Measurements from ENCODE around the gene EFCAB9.

The EFCAB9 gene

GRCh38 chr5:172166030-172166826 is 27.7 kb upstream of the EFCAB9 start:
- DNase-seq (ENCODE audit: low spot score), result no peak

DNA sequence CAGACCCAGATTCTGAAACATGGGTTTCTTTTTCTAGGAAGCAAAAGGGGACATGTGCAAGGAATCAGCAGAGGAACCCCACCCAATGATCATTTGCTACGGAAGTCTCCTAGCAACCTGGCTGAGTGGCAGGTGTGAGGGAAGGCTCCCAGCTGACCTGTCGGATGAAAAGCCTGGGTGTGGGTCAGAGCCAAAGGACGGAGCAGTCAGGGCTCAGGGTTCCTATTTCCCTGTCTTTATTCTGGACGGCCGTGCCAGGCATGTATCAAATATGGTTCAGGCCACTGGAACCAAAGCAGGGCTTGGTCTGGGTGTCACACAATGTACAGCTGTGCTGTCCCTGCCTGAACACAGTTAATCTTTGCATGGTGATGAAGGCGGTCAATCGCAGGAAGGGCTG is 26.1 kb upstream of the EFCAB9 start:
- DNase-seq (ENCODE audit: low spot score), result no peak

DNA sequence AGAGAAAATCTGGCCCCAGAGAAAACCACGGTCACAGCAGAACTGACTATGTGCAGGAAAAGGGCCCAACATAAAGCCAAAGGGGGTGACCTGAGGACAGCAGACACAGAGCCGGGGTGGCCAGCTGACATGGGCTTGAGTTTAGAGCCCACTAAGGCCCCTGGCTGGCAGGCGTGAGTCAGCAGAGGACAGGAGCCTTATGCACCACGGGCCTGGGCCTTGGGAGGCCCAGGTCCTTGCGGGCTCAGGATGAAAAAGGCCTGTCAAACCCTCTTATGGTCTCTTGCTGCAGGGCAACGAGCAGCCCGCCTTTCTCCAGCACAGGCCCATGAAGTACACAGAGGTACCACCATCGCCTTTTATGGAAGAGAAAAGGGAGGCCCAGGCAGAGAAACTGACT is 25.7 kb upstream of the EFCAB9 start:
- DNase-seq (ENCODE audit: low spot score), result no peak

DNA sequence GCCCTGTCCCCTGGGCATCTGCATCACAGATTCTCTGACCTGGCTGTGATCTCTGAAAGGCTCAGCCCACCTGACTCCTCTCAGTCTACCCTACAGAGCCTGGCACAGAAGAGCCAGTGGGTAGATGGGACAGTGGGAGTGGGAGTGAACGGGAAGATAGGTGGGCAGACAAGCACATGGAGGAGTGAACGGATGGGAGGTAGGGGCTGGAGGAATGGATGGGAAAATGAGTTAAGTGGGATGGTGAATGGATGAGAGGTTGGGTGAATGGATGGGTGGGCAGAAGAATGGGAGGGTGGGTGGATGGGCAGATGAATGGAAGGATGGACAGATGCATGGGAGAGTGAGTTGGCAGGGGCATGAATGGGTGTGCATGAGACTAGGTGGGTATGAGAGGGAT is 24.8 kb upstream of the EFCAB9 start:
- no peak for DNase-seq (ENCODE audit: low spot score)

- DNase-seq (ENCODE audit: low spot score), result no peak
These were observed 23.7 kb upstream of the EFCAB9 start for GRCh38 chr5:172170251-172170701.

GRCh38 chr5:172171118-172171517 is 22.9 kb upstream of the EFCAB9 start:
- no peak for DNase-seq (ENCODE audit: low spot score)

DNA sequence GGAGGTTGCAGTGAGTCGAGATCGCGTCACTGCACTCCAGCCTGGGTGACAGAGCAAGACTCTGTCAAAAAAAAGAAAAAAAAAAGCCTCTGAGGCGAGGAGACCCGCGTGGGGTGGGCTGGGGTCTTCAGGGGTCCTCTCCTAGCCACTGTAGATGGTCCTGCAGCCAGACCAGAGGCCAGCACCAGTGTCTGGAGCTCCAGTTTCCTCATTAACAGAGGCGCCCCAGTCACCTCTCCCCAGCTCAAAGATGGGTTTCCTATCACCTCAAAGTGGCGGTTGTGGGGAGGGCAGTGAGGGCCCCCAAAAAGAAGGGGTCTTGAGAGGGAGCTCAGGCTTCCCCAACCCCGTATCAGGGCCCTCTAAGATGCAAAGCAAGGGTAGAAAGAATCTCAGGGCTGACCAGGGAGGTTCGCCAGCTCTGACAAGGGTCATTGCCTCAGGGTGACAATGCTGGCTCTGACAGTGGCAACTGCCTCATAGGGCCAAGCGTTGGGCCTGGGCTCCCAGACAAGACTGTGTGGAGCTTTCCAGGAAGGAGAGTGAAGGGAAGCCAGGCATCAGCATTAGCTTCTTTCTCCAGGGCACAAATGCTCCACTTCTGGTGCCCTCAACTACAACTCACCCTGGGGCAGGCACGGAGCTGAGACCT is 20.9 kb upstream of the EFCAB9 start:
- DNase-seq (ENCODE audit: low spot score), result no peak

DNA sequence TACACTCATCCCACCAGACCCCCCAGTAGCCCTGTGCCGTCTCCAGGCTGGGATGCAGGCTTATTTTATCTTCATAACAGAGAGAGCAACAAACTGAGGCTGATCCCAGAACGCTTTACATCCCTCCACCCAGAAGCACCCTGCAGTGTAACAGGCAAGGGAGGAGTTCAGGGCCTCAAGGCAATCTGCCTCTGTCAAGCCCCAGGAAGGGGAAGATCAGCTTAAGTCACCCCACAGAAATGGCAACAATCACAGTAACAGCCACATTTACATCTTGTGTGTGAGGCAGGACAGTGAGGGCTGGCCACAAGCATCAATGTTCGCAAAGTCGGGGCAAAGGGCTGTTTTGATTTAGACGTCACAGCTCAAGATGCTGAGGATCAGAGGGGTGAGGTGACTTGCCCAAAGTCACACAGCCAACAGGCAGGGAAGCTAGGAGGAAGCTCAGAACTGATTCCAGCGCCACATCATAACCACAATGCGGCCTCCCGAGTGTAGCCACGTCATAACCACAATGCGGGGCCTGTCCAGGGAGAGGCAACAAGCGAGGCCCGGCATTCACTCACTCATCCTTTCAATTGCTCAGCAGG is 20.3 kb upstream of the EFCAB9 start:
- peak; percentile 71 for DNase-seq (ENCODE audit: low spot score)

DNA sequence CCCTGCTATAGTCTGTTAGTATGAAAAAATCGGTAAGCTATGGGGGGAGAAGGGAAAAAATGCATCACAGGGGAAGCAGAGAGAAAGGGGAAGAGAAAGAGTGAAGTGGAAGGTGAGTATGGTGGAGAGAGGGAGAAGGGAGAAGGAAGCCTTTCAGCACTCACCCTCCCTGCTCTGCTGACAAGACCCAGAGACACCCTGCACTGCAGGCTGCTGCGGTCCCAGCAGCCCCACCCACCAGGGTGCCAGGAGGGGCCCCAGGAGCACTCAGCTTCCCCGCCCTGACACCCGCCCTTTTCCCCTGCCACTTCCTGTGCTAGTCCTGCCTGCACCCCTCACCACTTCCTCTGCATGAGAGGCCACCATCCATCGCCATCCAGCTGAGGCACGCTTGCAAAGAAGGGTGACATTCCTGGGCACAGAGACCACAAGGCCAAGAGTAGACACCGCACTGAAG is 18.7 kb upstream of the EFCAB9 start:
- DNase-seq (ENCODE audit: low spot score), result peak; percentile 90

DNA sequence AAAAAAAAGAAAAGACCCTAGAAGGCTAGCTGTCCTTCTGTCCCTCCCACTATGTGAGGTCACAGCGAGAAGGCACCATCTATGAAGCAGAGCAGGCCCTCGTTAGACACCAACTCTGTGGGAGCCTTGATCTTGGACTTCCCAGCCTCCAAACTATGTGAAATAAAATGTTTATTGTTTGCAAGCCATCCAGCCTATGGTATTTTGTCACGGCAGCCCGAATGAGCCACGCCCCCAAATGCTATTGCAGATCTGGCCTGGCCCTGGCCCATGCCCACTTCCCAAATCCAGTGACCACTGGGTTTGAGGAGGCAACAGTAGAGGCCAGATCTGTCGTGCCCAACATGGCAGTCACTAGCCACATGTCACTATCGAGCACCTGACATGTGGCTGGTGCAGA is 16.8 kb upstream of the EFCAB9 start:
- DNase-seq (ENCODE audit: low spot score), result no peak

DNA sequence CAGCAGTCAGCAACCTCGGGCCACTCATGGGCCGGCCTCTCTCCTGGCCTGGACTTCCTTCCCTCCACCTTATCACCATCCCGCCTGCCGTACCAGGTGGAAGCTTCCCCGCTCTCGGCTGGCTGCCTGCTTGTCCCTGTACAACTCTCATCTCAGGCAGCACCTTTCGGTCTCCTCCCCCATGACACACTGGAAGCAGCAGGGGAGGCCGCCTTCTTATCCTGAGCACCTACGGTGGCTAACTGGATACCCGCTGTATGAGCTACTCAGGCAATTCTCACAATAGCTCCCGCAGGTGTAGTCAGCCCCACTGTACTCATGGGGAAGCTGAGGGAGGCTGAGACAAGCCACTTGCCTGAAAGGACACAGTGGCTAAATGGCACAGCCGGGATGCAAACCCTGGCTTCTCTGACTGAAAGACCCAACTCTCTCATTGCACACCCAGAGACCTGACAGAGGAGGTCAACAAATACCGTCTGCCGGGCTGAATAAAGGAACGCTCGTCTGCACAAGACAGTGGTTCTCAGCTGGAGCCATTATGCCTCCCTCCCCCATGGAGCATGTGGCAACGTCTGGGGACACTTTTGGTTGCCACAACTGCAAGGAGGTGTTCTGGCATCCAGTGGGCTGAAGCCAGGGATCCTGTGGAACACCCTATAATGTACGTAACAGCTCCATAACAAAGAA is 15.5 kb upstream of the EFCAB9 start:
- DNase-seq (ENCODE audit: low spot score), result peak; percentile 31

DNA sequence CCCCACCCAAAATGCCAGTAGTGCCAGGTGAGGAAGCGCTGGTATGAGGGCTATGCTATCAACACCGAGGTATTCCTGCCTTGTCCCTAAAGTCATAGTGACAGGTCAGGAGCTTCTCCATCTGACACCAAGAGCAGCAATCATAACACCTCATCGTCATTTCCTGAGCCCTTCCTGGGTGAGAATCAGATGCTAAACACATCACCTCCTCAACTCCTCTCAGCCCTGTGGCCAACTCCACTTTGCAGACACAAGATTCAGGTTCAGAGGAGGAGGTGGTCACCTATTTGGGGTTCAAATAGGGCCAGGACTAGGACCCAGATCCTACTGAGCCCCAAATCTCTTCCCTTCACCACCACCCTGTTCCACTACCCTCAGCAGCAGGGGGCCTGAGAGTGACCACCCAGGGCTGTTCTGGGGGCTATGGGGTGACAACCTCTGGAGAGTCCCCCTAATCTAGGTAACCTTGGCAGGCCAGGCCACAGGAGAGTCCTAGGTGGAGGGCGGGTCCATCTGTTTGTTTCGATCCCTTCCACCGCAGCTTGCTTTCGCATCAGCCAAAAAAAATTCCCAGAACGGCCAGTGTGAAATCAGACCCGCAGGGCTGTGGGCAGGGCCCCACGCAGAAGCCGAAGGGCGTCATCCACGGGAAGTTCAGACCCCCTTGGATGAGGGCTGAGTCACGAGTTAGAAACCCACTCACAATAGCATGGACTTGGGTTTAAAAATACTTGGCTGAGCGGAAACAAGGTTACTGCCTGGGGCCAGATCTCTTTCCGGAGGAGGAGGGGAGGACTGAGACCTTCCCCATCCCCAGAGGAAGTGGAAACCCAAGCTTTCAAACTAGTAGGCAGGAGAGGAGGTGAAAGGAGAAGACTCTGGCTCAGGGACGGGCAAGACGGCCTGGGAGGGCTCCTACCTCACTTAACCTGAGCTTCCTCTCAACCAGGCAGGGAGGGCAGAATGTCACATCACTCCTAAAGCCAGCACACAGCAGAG is 14.7 kb upstream of the EFCAB9 start:
- DNase-seq (ENCODE audit: low spot score), result peak; percentile 61

- DNase-seq (ENCODE audit: low spot score), result peak; percentile 34
These were observed 13.0 kb upstream of the EFCAB9 start for GRCh38 chr5:172180936-172181335.

GRCh38 chr5:172182291-172182690 is 11.7 kb upstream of the EFCAB9 start:
- DNase-seq (ENCODE audit: low spot score), result no peak

DNA sequence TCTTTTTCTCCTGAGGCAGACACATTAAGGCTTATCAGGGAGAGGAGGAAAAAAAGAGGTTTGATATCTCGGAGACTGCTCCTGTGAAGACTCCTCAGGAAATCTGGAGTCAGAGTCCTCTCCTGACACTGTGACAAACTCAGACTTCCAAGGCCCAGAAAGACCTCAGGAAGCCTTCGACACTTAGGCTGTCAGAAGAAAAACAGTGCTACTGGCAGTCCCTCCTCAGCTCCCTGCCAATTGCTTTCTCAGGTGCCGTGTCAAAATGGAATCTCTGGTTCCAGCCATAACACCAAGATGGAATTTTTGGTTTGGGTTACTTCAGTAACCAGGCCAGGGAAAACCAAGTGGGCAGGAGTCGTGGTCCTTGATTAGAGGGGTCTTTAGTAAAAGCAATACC is 10.1 kb upstream of the EFCAB9 start:
- no peak for DNase-seq (ENCODE audit: low spot score)

DNA sequence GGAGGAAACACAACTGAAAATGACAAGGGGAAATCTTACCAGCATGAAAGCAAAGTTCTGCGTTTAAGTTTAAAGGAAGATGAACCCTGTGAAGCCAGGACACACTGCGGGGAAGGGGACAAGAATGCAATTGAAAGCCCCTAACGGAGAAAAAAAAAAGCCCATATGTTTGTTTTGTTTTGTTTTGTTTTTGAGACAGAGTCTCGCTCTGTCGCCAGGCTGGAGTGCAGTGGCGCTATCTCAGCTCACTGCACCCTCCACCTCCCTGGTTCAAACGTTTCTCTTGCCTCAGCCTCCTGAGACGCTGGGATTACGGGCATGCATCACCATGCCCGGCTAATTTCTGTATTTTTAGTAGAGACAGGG is 8.9 kb upstream of the EFCAB9 start:
- DNase-seq (ENCODE audit: low spot score), result peak; percentile 36

- no peak for DNase-seq (ENCODE audit: low spot score)
These were observed 7.8 kb upstream of the EFCAB9 start for GRCh38 chr5:172186114-172186695.

GRCh38 chr5:172187118-172188032 is 6.6 kb upstream of the EFCAB9 start:
- peak; percentile 74 for DNase-seq (ENCODE audit: low spot score)

GRCh38 chr5:172188033-172188892 is 5.7 kb upstream of the EFCAB9 start, which contains the start of gene STK10:
Gene STK10 (minus strand): TSS chr5:172188224. CDS start chr5:172188042, 182 bp downstream.
- peak; percentile 92 for DNase-seq (ENCODE audit: low spot score)

Measured in CD4-positive, alpha-beta T cell treated with Interleukin-2 at 100 ng/mL for 4 hours (primary cell).